HTR-8/SVneo (cell line): ENCODE results near the gene COL10A1.
A peak's percentile ranks its signal among the peaks of the same experiment; 100 is the strongest.
"Not testable (repeated sequence)": the region's sequence is repeated elsewhere in the genome, so short reads cannot be mapped to it uniquely, and the experiment has no call there.

Source experiments
- DNase-seq: peaks from one replicate; pipeline ENCODE4 v3.0.0; 2011; ENCODE audit warnings: low spot score, mixed read lengths; ENCODE audit not compliant: insufficient read length
- FAIRE-seq: peaks from 2 replicates; lab custom pipeline; 2011; peaks lifted over from hg19 to GRCh38; lab: Jason Lieb, UNC

COL10A1 gene

GRCh38 chr6:116127771-116128493, 2.0 kb upstream of the COL10A1 start:
- FAIRE-seq = no peak
- no peak for DNase-seq

GRCh38 chr6:116120430-116120829, 5.5 kb downstream of the COL10A1 start:
- DNase-seq (no peak), FAIRE-seq (no peak)

GRCh38 chr6:116118608-116119007, 7.3 kb downstream of the COL10A1 start:
- no peak for DNase-seq
- no peak for FAIRE-seq

- DNase-seq (no peak), FAIRE-seq (no peak)
Observed at GRCh38 chr6:116115781-116116180, 10.2 kb downstream of the COL10A1 start.

GRCh38 chr6:116113386-116113785, 12.5 kb downstream of the COL10A1 start:
- FAIRE-seq = no peak
- no peak for DNase-seq

GRCh38 chr6:116111552-116112528, 14.1 kb downstream of the COL10A1 start:
- DNase-seq = no peak
- FAIRE-seq = no peak

GRCh38 chr6:116108836-116109235, 17.1 kb downstream of the COL10A1 start:
- no peak for FAIRE-seq
- no peak for DNase-seq

GRCh38 chr6:116106146-116106545, 19.8 kb downstream of the COL10A1 start:
- no peak for FAIRE-seq

GRCh38 chr6:116105247-116105646, 20.7 kb downstream of the COL10A1 start:
- DNase-seq (no peak), FAIRE-seq (no peak)

More at GRCh38 chr6:116106146-116106545, 19.8 kb downstream of the COL10A1 start:
- no peak for DNase-seq

- no peak for FAIRE-seq
- no peak for DNase-seq
Observed at GRCh38 chr6:116104636-116105035, 21.3 kb downstream of the COL10A1 start.

GRCh38 chr6:116102873-116103272, 23.1 kb downstream of the COL10A1 start:
- FAIRE-seq = no peak
- DNase-seq = no peak

- FAIRE-seq (no peak), DNase-seq (no peak)
Observed at GRCh38 chr6:116101790-116102189, 24.1 kb downstream of the COL10A1 start.

- FAIRE-seq (no peak), DNase-seq (no peak)
Observed at GRCh38 chr6:116101302-116101718, 24.6 kb downstream of the COL10A1 start.

GRCh38 chr6:116100419-116101301, 25.3 kb downstream of the COL10A1 start, which contains the start of gene NT5DC1:
TSS of gene NT5DC1 (plus strand) at chr6:116100853. CDS start at chr6:116100931, 78 bp downstream.
- peak; percentile 55 for FAIRE-seq
- peak; percentile 78 for DNase-seq

- DNase-seq = no peak
- no peak for FAIRE-seq
Observed at GRCh38 chr6:116099036-116099435, 26.9 kb downstream of the COL10A1 start.

GRCh38 chr6:116096979-116097816, 28.7 kb downstream of the COL10A1 start:
- FAIRE-seq (no peak), DNase-seq (no peak)

- not testable (repeated sequence) for DNase-seq, FAIRE-seq
Observed at GRCh38 chr6:116096048-116096759, 29.7 kb downstream of the COL10A1 start.

- no peak for FAIRE-seq
- DNase-seq = no peak
Observed at GRCh38 chr6:116094041-116094440, 31.9 kb downstream of the COL10A1 start.
